HEK293 (cell line): ENCODE measurements around the gene GART.

Source experiments
- SP2 ChIP-seq: fragments of 450-650 bp; formaldehyde crosslinking; IDR thresholded peaks from 2 replicates; pipeline ENCODE4 v1.5.1; 2016; ENCODE audit warnings: missing biosample characterization, missing genetic modification characterization
- ZNF114 ChIP-seq: fragments of 450-650 bp; formaldehyde crosslinking; IDR thresholded peaks from 2 replicates; pipeline ENCODE4 v1.5.0; 2017; ENCODE audit warnings: missing biosample characterization, missing genetic modification characterization
- ZNF174 ChIP-seq: fragments of 450-650 bp; formaldehyde crosslinking; IDR thresholded peaks from 2 replicates; pipeline ENCODE4 v1.5.0; 2017; ENCODE audit warnings: missing biosample characterization, mild to moderate bottlenecking, missing genetic modification characterization
- ZNF221 ChIP-seq: fragments of 450-650 bp; formaldehyde crosslinking; IDR thresholded peaks from 2 replicates; pipeline ENCODE4 v1.5.1; 2017; ENCODE audit warnings: missing biosample characterization, missing genetic modification characterization, borderline replicate concordance
- ZNF24 ChIP-seq: fragments of 450-650 bp; formaldehyde crosslinking; IDR thresholded peaks from 2 replicates; pipeline ENCODE4 v1.5.1; 2016; ENCODE audit warnings: missing biosample characterization, missing genetic modification characterization
- ZNF248 ChIP-seq: fragments of 450-650 bp; formaldehyde crosslinking; IDR thresholded peaks from 2 replicates; pipeline ENCODE4 v1.5.1; 2017; ENCODE audit warnings: missing biosample characterization, missing genetic modification characterization
- ZNF48 ChIP-seq: fragments of 450-650 bp; formaldehyde crosslinking; IDR thresholded peaks from 2 replicates; pipeline ENCODE4 v1.5.1; 2016; ENCODE audit warnings: missing biosample characterization, missing genetic modification characterization
- ZNF670 ChIP-seq: fragments of 450-650 bp; formaldehyde crosslinking; IDR thresholded peaks from 2 replicates; pipeline ENCODE4 v1.5.1; 2016; ENCODE audit warnings: missing biosample characterization, missing genetic modification characterization, low read depth
- TF ChIP-seq, protein P1 (sequence below): fragments of 450-650 bp; formaldehyde crosslinking; IDR thresholded peaks from 2 replicates; pipeline ENCODE4 v1.5.1; 2016; ENCODE audit warnings: missing biosample characterization, missing genetic modification characterization
- TF ChIP-seq, protein P2 (sequence below): fragments of 450-650 bp; formaldehyde crosslinking; IDR thresholded peaks from 2 replicates; pipeline ENCODE4 v1.5.1; 2016; ENCODE audit warnings: missing biosample characterization, missing genetic modification characterization, borderline replicate concordance
- TF ChIP-seq, protein P3 (sequence below): fragments of 450-650 bp; formaldehyde crosslinking; IDR thresholded peaks from 2 replicates; pipeline ENCODE4 v1.5.1; 2016; ENCODE audit warnings: missing biosample characterization, missing genetic modification characterization, low read depth
- TF ChIP-seq, protein P4 (sequence below): fragments of 450-650 bp; formaldehyde crosslinking; IDR thresholded peaks from 2 replicates; pipeline ENCODE4 v1.5.1; 2016; ENCODE audit warnings: missing biosample characterization, missing genetic modification characterization
- TF ChIP-seq, protein P5 (sequence below): fragments of 450-650 bp; formaldehyde crosslinking; IDR thresholded peaks from 2 replicates; pipeline ENCODE4 v1.5.1; 2016; ENCODE audit warnings: missing biosample characterization, missing genetic modification characterization
- TF ChIP-seq, protein P6 (sequence below): fragments of 450-650 bp; formaldehyde crosslinking; IDR thresholded peaks from 2 replicates; pipeline ENCODE4 v1.5.1; 2016; ENCODE audit warnings: missing biosample characterization, missing genetic modification characterization

DNA sequence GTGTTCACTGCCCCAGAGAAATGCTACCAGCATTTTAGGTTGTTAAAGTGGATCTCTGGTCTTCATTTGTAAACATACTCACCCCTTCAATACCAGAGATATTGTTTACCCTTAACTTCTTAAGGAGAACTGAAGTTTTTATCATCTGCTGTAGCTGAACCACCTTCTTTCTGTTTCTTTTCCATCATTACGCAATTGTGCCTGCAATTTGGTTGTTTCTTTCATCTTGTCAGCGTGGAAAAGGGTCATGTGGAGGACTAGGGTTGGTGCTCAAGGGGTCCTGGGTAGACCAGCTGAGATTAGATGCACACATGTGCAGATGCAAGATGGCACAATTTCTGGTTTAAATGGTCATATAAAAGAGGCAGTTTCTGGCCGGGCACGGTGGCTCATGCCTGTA, 23.0 kb downstream of the GART start:
- TF ChIP-seq ZNF221 = no peak
- TF ChIP-seq, protein P1, sequence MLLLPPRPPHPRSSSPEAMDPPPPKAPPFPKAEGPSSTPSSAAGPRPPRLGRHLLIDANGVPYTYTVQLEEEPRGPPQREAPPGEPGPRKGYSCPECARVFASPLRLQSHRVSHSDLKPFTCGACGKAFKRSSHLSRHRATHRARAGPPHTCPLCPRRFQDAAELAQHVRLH (tag by site-specific recombination) = no peak
- TF ChIP-seq ZNF670 = no peak
- no peak for TF ChIP-seq ZNF174 (tag by site-specific recombination)
- TF ChIP-seq ZNF248 (tag by site-specific recombination) = no peak
- TF ChIP-seq, protein P2, sequence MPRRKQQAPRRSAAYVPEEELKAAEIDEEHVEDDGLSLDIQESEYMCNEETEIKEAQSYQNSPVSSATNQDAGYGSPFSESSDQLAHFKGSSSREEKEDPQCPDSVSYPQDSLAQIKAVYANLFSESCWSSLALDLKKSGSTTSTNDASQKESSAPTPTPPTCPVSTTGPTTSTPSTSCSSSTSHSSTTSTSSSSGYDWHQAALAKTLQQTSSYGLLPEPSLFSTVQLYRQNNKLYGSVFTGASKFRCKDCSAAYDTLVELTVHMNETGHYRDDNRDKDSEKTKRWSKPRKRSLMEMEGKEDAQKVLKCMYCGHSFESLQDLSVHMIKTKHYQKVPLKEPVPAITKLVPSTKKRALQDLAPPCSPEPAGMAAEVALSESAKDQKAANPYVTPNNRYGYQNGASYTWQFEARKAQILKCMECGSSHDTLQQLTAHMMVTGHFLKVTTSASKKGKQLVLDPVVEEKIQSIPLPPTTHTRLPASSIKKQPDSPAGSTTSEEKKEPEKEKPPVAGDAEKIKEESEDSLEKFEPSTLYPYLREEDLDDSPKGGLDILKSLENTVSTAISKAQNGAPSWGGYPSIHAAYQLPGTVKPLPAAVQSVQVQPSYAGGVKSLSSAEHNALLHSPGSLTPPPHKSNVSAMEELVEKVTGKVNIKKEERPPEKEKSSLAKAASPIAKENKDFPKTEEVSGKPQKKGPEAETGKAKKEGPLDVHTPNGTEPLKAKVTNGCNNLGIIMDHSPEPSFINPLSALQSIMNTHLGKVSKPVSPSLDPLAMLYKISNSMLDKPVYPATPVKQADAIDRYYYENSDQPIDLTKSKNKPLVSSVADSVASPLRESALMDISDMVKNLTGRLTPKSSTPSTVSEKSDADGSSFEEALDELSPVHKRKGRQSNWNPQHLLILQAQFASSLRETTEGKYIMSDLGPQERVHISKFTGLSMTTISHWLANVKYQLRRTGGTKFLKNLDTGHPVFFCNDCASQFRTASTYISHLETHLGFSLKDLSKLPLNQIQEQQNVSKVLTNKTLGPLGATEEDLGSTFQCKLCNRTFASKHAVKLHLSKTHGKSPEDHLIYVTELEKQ = no peak
- no peak for TF ChIP-seq ZNF24 (tag by site-specific recombination)
- TF ChIP-seq, protein P3, sequence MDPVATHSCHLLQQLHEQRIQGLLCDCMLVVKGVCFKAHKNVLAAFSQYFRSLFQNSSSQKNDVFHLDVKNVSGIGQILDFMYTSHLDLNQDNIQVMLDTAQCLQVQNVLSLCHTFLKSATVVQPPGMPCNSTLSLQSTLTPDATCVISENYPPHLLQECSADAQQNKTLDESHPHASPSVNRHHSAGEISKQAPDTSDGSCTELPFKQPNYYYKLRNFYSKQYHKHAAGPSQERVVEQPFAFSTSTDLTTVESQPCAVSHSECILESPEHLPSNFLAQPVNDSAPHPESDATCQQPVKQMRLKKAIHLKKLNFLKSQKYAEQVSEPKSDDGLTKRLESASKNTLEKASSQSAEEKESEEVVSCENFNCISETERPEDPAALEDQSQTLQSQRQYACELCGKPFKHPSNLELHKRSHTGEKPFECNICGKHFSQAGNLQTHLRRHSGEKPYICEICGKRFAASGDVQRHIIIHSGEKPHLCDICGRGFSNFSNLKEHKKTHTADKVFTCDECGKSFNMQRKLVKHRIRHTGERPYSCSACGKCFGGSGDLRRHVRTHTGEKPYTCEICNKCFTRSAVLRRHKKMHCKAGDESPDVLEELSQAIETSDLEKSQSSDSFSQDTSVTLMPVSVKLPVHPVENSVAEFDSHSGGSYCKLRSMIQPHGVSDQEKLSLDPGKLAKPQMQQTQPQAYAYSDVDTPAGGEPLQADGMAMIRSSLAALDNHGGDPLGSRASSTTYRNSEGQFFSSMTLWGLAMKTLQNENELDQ (tag by site-specific recombination) = no peak
- TF ChIP-seq, protein P4, sequence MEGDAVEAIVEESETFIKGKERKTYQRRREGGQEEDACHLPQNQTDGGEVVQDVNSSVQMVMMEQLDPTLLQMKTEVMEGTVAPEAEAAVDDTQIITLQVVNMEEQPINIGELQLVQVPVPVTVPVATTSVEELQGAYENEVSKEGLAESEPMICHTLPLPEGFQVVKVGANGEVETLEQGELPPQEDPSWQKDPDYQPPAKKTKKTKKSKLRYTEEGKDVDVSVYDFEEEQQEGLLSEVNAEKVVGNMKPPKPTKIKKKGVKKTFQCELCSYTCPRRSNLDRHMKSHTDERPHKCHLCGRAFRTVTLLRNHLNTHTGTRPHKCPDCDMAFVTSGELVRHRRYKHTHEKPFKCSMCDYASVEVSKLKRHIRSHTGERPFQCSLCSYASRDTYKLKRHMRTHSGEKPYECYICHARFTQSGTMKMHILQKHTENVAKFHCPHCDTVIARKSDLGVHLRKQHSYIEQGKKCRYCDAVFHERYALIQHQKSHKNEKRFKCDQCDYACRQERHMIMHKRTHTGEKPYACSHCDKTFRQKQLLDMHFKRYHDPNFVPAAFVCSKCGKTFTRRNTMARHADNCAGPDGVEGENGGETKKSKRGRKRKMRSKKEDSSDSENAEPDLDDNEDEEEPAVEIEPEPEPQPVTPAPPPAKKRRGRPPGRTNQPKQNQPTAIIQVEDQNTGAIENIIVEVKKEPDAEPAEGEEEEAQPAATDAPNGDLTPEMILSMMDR (tag by site-specific recombination) = no peak
- TF ChIP-seq ZNF48 = no peak
- no peak for TF ChIP-seq ZNF114 (tag by site-specific recombination)
- TF ChIP-seq, protein P5, sequence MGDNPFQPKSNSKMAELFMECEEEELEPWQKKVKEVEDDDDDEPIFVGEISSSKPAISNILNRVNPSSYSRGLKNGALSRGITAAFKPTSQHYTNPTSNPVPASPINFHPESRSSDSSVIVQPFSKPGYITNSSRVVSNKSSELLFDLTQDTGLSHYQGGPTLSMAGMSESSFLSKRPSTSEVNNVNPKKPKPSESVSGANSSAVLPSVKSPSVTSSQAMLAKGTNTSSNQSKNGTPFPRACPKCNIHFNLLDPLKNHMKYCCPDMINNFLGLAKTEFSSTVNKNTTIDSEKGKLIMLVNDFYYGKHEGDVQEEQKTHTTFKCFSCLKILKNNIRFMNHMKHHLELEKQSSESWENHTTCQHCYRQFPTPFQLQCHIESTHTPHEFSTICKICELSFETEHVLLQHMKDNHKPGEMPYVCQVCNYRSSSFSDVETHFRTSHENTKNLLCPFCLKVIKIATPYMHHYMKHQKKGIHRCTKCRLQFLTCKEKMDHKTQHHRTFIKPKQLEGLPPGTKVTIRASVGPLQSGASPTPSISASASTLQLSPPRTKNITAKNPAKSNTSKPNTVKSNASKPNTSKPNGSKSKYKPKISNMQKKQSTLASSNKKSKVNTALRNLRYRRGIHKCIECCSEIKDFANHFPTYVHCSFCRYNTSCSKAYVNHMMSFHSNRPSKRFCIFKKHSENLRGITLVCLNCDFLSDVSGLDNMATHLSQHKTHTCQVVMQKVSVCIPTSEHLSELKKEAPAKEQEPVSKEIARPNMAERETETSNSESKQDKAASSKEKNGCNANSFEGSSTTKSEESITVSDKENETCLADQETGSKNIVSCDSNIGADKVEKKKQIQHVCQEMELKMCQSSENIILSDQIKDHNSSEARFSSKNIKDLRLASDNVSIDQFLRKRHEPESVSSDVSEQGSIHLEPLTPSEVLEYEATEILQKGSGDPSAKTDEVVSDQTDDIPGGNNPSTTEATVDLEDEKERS (tag by site-specific recombination) = no peak
- TF ChIP-seq, protein P6, sequence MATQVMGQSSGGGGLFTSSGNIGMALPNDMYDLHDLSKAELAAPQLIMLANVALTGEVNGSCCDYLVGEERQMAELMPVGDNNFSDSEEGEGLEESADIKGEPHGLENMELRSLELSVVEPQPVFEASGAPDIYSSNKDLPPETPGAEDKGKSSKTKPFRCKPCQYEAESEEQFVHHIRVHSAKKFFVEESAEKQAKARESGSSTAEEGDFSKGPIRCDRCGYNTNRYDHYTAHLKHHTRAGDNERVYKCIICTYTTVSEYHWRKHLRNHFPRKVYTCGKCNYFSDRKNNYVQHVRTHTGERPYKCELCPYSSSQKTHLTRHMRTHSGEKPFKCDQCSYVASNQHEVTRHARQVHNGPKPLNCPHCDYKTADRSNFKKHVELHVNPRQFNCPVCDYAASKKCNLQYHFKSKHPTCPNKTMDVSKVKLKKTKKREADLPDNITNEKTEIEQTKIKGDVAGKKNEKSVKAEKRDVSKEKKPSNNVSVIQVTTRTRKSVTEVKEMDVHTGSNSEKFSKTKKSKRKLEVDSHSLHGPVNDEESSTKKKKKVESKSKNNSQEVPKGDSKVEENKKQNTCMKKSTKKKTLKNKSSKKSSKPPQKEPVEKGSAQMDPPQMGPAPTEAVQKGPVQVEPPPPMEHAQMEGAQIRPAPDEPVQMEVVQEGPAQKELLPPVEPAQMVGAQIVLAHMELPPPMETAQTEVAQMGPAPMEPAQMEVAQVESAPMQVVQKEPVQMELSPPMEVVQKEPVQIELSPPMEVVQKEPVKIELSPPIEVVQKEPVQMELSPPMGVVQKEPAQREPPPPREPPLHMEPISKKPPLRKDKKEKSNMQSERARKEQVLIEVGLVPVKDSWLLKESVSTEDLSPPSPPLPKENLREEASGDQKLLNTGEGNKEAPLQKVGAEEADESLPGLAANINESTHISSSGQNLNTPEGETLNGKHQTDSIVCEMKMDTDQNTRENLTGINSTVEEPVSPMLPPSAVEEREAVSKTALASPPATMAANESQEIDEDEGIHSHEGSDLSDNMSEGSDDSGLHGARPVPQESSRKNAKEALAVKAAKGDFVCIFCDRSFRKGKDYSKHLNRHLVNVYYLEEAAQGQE = no peak
- no peak for TF ChIP-seq SP2
